Pancreas (tissue), 10 donors: Measurements from ENCODE around the gene CSNK2A1. TPM values are rescaled to one million over a fixed set of nuclear protein-coding genes. Genes with fewer than 3 reads are reported as not detected.

Experiments
- ATAC-seq, 4 donors: fragments of 200-7000 bp; cut with Tn5 transposase; one replicate each; pipeline versions ENCODE4 v1.8.0 to v1.9.1; 2020; ENCODE audit warnings: mild to moderate bottlenecking in 4 of 4, moderate library complexity in 4 of 4
- DNase-seq, 6 donors: peaks; one replicate each; pipeline ENCODE4 v3.0.0-alpha.2; 2020
- FAIRE-seq: peaks from 2 replicates; lab custom pipeline; 2012; peaks lifted over from hg19 to GRCh38; lab: Jason Lieb, UNC
- H3K27ac ChIP-seq, 4 donors: fragments of 200-600 bp; sonication (generic); 1 replicate in 3 of 4; 2 replicates in 1 of 4; pipeline versions ENCODE4 v1.5.0 to v1.8.0; 2020
- H3K27me3 ChIP-seq, 4 donors: fragments of 200-600 bp; one replicate each; pipeline ENCODE4 v1.8.0; 2021
- H3K36me3 ChIP-seq, 3 donors: fragments of 200-600 bp; sonication (generic) in 1 of 3; one replicate each; pipeline versions ENCODE4 v1.5.0 to v1.8.0; 2020 to 2021
- H3K4me1 ChIP-seq, 3 donors: fragments of 200-600 bp; one replicate each; pipeline ENCODE4 v1.8.0; 2021
- H3K4me3 ChIP-seq, 4 donors: fragments of 200-600 bp; sonication (generic) in 2 of 4; one replicate each; pipeline versions ENCODE4 v1.5.0 to v1.8.0; 2020 to 2021
- H3K9me3 ChIP-seq, 4 donors: fragments of 200-600 bp; one replicate each; pipeline ENCODE4 v1.8.0; 2021
- whole genome bisulfite sequencing, 2 donors: extraction: QIAGEN DNeasy Blood & Tissue Kit; methylation state at CpG; one replicate each; pipeline ENCODE4 v1.1.7; 2013; 5-methylcytosine and 5-hydroxymethylcytosine counted together
- intact Hi-C, 3 donors: fragments of 100-400 bp; cut with DNase I; formaldehyde crosslinking; loops; one replicate each; pipeline versions ENCODE4 v1.11.1 to v1.14.2; 2022
- polyA plus RNA-seq, 2 donors: library from polyadenylated mRNA; stranded (reverse); fragments of 200-250 nt; gene quantifications; one replicate each; pipeline ENCODE4 v1.2.3, GENCODE V29; 2013
- total RNA-seq, 6 donors: library from RNA; stranded (reverse); fragmentation: NEBNext Ultra II Directional in 4 of 6; extraction: Animal tissue kit (Norgen Biotek cat#: 25700) in 4 of 6; gene quantifications; one replicate each; pipeline versions ENCODE4 v1.2.1 to v1.2.4, GENCODE V29; 2021 to 2023
- TF ChIP-seq, protein P1 (sequence below), 4 donors: fragments of 200-600 bp; sonication (generic) in 3 of 4; IDR thresholded peaks; one replicate each; pipeline versions ENCODE4 v1.5.0 to v1.8.0; 2021; ENCODE audit warnings: antibody characterized with exemption in 4 of 4
- donor health status: healthy with polysubstance abuse.
- donor health status: DM: no; HTN: no; CAD: no; lungs with moderate emphysema.
- donor health status: DM: no; HTN: no; CAD: no.
- donor health status: control.
- donor health status: control.
- donor health status: Bipolar disorder and iron deficiency.
- donor health status: DM: yes; HTN: yes; CAD: no.
- donor health status: DM: no; HTN: no; CAD: no.
- donor health status: DM: no; HTN: no; CAD: no.
- donor health status: DM: yes; HTN: yes; CAD: no.

CSNK2A1 gene
- 10 to 100 TPM; 44.5 to 57.4 (median 49.5) TPM for total RNA-seq
- 10 to 100 TPM; 12.7 to 21.2 TPM for polyA plus RNA-seq

DNA sequence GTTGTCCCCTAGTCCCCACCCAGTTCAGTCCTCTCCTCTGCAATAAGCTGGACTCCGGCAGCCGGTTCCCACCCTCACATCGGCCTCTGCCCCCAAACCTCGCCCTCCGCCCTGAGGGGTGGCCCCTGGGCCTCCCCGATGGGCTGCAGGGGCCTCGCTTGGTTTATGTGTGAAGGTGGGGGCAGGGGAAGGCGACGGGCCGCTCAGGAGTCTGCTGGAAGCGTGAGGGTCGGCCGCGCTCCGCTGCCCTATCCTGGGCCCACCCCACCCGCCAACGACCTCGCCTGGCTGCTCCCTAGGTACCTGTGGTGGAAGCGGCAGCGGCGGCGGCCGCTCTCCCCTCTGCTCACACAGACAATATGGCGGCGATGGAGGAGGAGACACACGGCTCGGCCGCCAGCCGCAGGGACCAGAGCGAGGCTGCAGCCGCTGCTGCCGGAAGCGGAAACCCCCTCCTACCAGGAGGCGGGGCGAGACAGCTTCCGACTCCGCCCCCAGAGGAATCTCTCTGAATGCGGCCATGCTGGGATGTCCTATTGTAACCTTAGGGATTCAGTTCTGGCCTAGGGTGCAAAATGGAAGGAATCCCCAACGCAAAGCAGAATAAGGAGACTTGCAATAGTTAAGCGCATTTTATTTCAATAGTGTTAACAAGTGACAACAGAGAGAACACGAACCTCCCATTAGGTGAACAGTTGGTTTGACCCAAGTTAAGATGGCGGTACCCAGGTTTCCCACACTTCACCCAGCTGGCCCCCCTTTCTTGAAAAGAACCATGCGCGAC lies at the start of gene CSNK2A1:
TSS of gene CSNK2A1 (minus strand) at position 422 of the 784 bp plus-strand sequence. CDS start 35,239 bp downstream, outside the sequence.
- WGBS, 2 donors = 0% methylated on average over 44 of the region's 44 CpGs
- no peaks in the 10 kb centered on the region for H3K9me3 ChIP-seq
- no peaks in the 10 kb centered on the region for H3K36me3 ChIP-seq
- H3K27ac ChIP-seq = peak within 1 kb of the TSS; percentile 62 to 94 (median 74)
- intact Hi-C loops = no loop called here
- H3K4me3 ChIP-seq = peak within 1 kb of the TSS; percentile 57 to 98 (median 94)
- H3K4me1 ChIP-seq = peaks cover 6 to 28% (median 14%) of the 10 kb centered on the region in 3 donors
- no peaks in the 10 kb centered on the region for H3K27me3 ChIP-seq
- peak; percentile 88 for FAIRE-seq
- TF ChIP-seq, protein P1, sequence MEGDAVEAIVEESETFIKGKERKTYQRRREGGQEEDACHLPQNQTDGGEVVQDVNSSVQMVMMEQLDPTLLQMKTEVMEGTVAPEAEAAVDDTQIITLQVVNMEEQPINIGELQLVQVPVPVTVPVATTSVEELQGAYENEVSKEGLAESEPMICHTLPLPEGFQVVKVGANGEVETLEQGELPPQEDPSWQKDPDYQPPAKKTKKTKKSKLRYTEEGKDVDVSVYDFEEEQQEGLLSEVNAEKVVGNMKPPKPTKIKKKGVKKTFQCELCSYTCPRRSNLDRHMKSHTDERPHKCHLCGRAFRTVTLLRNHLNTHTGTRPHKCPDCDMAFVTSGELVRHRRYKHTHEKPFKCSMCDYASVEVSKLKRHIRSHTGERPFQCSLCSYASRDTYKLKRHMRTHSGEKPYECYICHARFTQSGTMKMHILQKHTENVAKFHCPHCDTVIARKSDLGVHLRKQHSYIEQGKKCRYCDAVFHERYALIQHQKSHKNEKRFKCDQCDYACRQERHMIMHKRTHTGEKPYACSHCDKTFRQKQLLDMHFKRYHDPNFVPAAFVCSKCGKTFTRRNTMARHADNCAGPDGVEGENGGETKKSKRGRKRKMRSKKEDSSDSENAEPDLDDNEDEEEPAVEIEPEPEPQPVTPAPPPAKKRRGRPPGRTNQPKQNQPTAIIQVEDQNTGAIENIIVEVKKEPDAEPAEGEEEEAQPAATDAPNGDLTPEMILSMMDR (IDR thresholded peaks at IDR 0.05) = no peak
- peak; percentile 97 to 99 (median 98) for ATAC-seq
- DNase-seq = peak; percentile 94 to 97 (median 95)

DNA sequence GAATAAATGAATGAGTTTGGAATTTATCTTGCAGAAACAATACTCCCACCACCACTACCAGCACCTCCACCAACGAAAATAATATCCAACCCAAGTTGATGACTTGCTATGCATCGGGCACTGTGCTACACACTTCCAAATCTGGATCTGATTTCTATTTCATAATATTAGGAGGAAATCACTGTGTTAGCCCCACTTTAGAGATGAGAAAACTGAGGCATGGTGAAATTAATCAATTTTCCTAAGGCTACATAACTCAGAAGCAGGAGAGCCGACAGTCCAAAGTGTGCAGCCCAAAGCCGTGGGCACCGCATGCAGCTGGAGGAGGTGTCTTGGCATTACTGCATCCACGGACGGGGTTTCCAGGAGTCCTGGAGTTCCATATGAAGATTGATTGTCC lies 48.9 kb upstream of the CSNK2A1 start:
- FAIRE-seq = no peak

DNA sequence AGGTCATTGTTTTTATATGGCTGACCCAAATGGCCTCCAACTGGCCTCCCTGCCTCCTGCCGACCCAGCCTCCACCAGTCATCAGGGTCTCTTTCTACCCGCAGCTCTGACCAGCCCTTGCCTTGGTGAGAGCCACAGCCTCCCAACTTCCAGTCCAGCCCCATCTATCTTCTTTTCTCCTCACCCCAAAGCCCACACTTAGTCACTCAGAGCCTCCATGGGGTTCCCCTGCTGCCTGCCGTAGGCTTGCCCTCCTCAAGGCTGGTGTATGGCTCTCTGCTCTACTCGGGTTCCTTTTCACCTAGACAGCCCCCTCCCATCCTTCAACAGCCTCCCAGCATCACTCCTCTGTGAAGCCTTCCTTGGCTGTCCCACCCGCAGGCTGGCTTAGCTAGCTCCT lies 48.4 kb upstream of the CSNK2A1 start:
- TF ChIP-seq, protein P1 (IDR thresholded peaks at IDR 0.05) = no peak
- 60 to 65% methylated on average over 5 of the region's 5 CpGs for WGBS, 2 donors
- DNase-seq (no peak), ATAC-seq (no peak), FAIRE-seq (no peak)
- Histone ChIP-seq H3K27ac (no peak overlapping the region), H3K27me3 (no peaks in the 10 kb centered on the region), H3K36me3 (no peaks in the 10 kb centered on the region), H3K4me3 (no peak overlapping the region), H3K9me3 (no peaks in the 10 kb centered on the region), H3K4me1 (no peaks in the 10 kb centered on the region)
- intact Hi-C loops = no loop called here

More for the DNA sequence above, 48.9 kb upstream of the CSNK2A1 start:
- Histone ChIP-seq H3K36me3 (no peaks in the 10 kb centered on the region), H3K4me1 (no peaks in the 10 kb centered on the region), H3K27ac (no peak overlapping the region), H3K9me3 (no peaks in the 10 kb centered on the region), H3K4me3 (no peak overlapping the region), H3K27me3 (no peaks in the 10 kb centered on the region)
- ATAC-seq (no peak), DNase-seq (no peak)
- TF ChIP-seq, protein P1 (IDR thresholded peaks at IDR 0.05) = no peak
- intact Hi-C loops = no loop called here
- 67 to 83% methylated on average over 7 of the region's 7 CpGs for WGBS, 2 donors

DNA sequence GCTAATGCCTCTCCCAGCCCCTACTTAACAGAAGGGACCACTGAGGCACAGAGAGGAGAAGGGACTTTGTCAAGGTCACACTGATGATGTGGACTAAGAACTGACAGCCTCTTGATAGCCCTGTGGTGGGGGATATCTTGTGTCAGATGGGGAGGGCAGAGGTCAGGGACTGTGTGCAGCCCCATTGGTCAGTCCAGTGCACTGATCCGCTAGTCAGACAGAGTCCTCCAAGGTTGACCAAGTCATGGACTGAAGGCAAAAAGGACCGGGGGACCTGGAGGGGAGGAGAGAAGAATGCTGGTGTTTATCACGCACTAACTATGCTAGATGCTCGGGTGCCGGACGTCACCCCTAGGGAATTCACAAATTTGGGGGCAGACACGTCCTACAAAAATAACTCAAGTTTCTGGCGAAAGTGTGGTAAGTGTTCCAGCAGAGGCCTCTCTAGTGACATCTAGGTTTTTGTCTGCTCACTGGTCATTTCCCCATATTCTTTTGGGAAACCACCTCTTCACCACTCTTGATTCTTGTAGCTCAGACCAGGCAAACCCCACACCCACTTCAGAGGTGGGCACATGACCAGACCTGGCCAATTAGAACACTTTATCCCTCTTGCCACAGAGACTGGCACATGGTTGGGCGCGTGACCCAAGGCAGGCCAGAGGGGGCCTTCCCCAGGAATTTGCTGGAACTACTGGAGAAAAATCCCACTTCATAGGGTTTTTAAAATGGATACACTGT lies 45.5 kb upstream of the CSNK2A1 start:
- H3K4me1 ChIP-seq = no peaks in the 10 kb centered on the region
- H3K27me3 ChIP-seq = no peaks in the 10 kb centered on the region
- 82 to 86% methylated on average over 10 of the region's 10 CpGs for WGBS, 2 donors
- intact Hi-C loops = no loop called here
- TF ChIP-seq, protein P1 (IDR thresholded peaks at IDR 0.05) = no peak
- no peaks in the 10 kb centered on the region for H3K9me3 ChIP-seq
- H3K27ac ChIP-seq = no peak overlapping the region
- no peak for ATAC-seq
- no peaks in the 10 kb centered on the region for H3K36me3 ChIP-seq
- H3K4me3 ChIP-seq = no peak overlapping the region
- no peak for FAIRE-seq
- no peak for DNase-seq
